ENCODE measurements around the gene LRRFIP2. TPM values are rescaled to one million over a fixed set of nuclear protein-coding genes. Genes with fewer than 3 reads are reported as not detected.

The LRRFIP2 gene
- total and polyA plus RNA-seq, 11 donors: 67.7 to 161 (median 112) TPM

DNA sequence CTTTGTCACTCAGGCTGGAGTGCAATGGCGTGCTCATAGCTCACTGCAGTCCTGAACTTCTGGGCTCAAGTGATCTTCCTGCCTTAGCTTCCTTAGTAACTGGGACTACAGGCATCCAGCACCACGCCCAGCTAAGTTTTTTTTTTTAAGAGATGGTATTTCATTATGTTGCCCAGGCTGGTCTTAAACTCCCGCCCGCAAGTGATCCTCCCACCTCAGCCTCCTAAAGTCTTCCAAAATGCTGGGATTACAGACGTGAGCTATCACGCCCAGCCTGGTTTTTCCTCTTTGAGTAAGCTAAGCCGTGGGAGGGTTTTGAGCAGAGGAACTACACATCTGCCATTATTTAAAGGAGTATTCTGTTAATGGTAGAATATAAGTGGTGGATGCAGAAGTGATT, 7.4 kb upstream of the LRRFIP2 start:
- Histone ChIP-seq H3K36me3 (peaks cover 0 to 2% (median 0%) of the 10 kb centered on the region in 9 donors), H3K4me3 (no peak overlapping the region), H3K9me3 (no peaks in the 10 kb centered on the region), H3K27ac (no peak overlapping the region), H3K27me3 (no peaks in the 10 kb centered on the region), H3K4me1 (peaks cover 0 to 59% (median 38%) of the 10 kb centered on the region in 12 donors)
- DNase-seq (no peak), ATAC-seq (no peak)
- TF ChIP-seq, protein P1, sequence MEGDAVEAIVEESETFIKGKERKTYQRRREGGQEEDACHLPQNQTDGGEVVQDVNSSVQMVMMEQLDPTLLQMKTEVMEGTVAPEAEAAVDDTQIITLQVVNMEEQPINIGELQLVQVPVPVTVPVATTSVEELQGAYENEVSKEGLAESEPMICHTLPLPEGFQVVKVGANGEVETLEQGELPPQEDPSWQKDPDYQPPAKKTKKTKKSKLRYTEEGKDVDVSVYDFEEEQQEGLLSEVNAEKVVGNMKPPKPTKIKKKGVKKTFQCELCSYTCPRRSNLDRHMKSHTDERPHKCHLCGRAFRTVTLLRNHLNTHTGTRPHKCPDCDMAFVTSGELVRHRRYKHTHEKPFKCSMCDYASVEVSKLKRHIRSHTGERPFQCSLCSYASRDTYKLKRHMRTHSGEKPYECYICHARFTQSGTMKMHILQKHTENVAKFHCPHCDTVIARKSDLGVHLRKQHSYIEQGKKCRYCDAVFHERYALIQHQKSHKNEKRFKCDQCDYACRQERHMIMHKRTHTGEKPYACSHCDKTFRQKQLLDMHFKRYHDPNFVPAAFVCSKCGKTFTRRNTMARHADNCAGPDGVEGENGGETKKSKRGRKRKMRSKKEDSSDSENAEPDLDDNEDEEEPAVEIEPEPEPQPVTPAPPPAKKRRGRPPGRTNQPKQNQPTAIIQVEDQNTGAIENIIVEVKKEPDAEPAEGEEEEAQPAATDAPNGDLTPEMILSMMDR (IDR thresholded peaks at IDR 0.05): no peak
- no peak for TF ChIP-seq POLR2A (IDR thresholded peaks at IDR 0.05)
- intact Hi-C loops (cut with DNase I): no loop called here
- 61 to 72% (median 64%) methylated on average over 7 of the region's 7 CpGs for WGBS, 4 donors

DNA sequence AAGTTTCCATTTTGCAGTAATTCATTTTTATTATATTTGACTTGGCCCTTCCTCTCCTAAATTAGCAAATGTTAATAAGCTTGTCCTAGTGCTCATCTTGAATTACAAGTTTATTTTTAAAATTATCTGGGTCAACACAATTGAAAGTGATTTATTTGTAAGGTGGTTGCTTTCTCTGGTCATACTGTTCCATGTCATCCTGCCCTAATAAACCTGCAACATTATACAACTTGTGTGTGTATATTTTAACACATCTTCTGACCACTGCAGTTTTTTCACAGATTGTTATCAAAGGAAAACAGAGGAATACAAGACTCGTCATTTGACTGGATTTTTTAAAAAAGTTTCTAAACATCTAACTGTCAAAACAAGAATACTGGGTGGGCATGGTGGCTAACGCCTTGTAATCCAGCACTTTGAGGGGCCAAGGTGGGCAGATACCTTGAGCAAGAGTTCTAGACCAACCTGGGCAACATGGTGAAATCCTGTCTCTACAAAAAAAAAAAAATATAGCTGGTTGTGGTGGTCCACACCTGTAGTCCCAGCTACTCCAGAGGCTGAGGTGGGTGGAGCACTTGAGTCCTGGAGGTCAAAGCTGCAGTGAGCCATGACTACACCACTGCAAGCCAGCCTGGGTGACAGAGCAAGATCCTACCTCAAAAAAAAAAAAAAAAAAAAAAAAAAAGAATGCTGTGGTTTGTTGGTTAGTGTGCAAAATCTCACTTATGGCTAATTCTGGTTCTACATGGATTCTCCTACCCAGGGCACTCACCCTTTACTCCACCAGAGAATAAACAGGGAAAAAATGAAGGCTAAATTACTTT, 5.0 kb upstream of the LRRFIP2 start:
- H3K9me3 ChIP-seq: no peaks in the 10 kb centered on the region
- ATAC-seq (no peak), DNase-seq (no peak)
- TF ChIP-seq, protein P1 (IDR thresholded peaks at IDR 0.05): no peak
- TF ChIP-seq POLR2A (IDR thresholded peaks at IDR 0.05): no peak
- intact Hi-C loops (cut with DNase I): no loop called here
- peak overlapping the region in 3 of 12 donors; percentile 4 to 32 (median 27) for H3K27ac ChIP-seq
- WGBS, 4 donors: 71 to 87% (median 79%) methylated on average over 2 of the region's 2 CpGs
- H3K4me3 ChIP-seq: no peak overlapping the region
- H3K36me3 ChIP-seq: peaks cover 0 to 2% (median 0%) of the 10 kb centered on the region in 9 donors
- no peaks in the 10 kb centered on the region for H3K27me3 ChIP-seq
- H3K4me1 ChIP-seq: peaks cover 0 to 59% (median 40%) of the 10 kb centered on the region in 12 donors

DNA sequence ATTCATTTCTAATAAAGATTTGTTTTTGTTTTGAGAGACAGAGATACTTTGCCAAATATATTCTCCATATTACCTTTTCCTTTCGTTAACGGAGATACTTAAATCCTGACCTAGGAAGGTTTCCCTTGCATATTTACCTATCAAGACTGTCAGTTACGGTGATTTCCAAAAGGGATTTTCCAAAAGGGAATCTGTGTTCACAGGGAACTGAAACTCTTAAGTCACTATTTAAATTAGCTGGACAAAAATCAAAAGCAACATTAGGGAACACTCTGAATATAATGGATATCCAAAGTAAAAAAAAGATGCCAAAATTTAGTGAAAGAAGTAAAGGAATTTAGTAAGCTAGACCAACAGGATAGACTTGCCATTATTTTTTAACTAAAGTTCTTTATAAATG, 576 bp downstream of the LRRFIP2 start:
- Histone ChIP-seq H3K27me3 (no peaks in the 10 kb centered on the region), H3K27ac (peak overlapping the region in 6 of 12 donors; percentile 2 to 99 (median 98)), H3K4me1 (peaks cover 6 to 81% (median 58%) of the 10 kb centered on the region in 12 donors), H3K9me3 (no peaks in the 10 kb centered on the region), H3K4me3 (peak overlapping the region in 10 of 12 donors; percentile 7 to 98 (median 94)), H3K36me3 (peaks cover 0 to 35% (median 19%) of the 10 kb centered on the region in 9 donors)
- no peak for TF ChIP-seq POLR2A (IDR thresholded peaks at IDR 0.05)
- TF ChIP-seq, protein P1 (IDR thresholded peaks at IDR 0.05): no peak
- no peak for DNase-seq
- no peak for ATAC-seq
- intact Hi-C loops (cut with DNase I): loop anchor here in 2 of 10 donors (5.0 kb wide), 2 partner anchors 37 to 57 kb away; no protein-coding TSS in a partner anchor
- 20 to 27% (median 24%) methylated on average over 3 of the region's 3 CpGs for WGBS, 4 donors

DNA sequence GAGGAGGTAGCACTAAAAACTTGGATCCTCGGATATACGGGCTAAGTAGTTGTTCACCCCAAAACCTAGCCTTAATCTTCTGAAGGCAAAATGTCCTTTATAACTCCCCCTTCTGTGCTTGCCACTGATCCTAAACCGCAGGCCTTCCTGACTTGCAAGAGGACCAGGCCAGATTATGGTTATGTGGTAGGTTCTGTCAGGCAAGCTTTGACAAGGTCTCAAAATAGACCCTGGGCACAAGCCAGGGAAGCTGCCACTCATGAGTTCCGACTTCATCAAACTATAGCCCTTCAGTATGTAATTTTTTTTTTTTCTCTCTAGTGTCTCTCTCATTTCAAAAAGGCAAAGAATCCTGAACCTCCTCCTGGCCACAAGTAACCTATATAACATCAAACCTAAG, 3.2 kb downstream of the LRRFIP2 start:
- peaks cover 0 to 44% (median 19%) of the 10 kb centered on the region in 9 donors for H3K36me3 ChIP-seq
- H3K9me3 ChIP-seq: no peaks in the 10 kb centered on the region
- no peak overlapping the region for H3K4me3 ChIP-seq
- TF ChIP-seq, protein P1 (IDR thresholded peaks at IDR 0.05): no peak
- TF ChIP-seq POLR2A (IDR thresholded peaks at IDR 0.05): no peak
- H3K4me1 ChIP-seq: peaks cover 6 to 67% (median 43%) of the 10 kb centered on the region in 12 donors
- peak; percentile 59 to 76 (median 65) for ATAC-seq
- H3K27me3 ChIP-seq: no peaks in the 10 kb centered on the region
- 39 to 52% (median 42%) methylated on average over 4 of the region's 4 CpGs for WGBS, 4 donors
- peak; percentile 51 to 74 (median 60) for DNase-seq
- peak overlapping the region in 11 of 12 donors; percentile 32 to 76 (median 68) for H3K27ac ChIP-seq
- intact Hi-C loops (cut with DNase I): loop anchor here in 2 of 10 donors (5.0 kb wide), 2 partner anchors 34 to 54 kb away; no protein-coding TSS in a partner anchor

Data from heart left ventricle (tissue), 16 donors.